Neutrophil (primary cell): ENCODE results near the gene INPP5A.

Source experiments
- H3K27ac ChIP-seq: fragments of 200-600 bp; sonication (generic); 2 replicates; pipeline ENCODE4 v1.5.1; 2016; ENCODE audit warnings: mild to moderate bottlenecking, moderate library complexity
- H3K27me3 ChIP-seq: fragments of 200-600 bp; sonication (generic); 2 replicates; pipeline ENCODE4 v1.6.0; 2016; ENCODE audit warnings: mild to moderate bottlenecking
- H3K36me3 ChIP-seq: fragments of 200-600 bp; sonication (generic); 2 replicates; pipeline ENCODE4 v1.5.1; 2017
- H3K4me1 ChIP-seq, 2 experiments: fragments of 200-600 bp in 1 of 2; sonication (generic) in 1 of 2; 1 replicate in 1 of 2; 2 replicates in 1 of 2; pipeline versions ENCODE4 v1.5.1 to v1.6.1; 2013 to 2016; ENCODE audit warnings: low read depth in 1 of 2, low read length in 1 of 2, mild to moderate bottlenecking in 1 of 2, moderate library complexity in 1 of 2; ENCODE audit not compliant: control insufficient read depth in 1 of 2, insufficient read depth in 1 of 2
- H3K4me3 ChIP-seq, 2 experiments: fragments of 200-600 bp in 1 of 2; sonication (generic) in 1 of 2; 1 replicate in 1 of 2; 2 replicates in 1 of 2; pipeline ENCODE4 v1.5.1; 2013 to 2016; ENCODE audit warnings: low read depth in 1 of 2, low read length in 1 of 2, mild to moderate bottlenecking in 1 of 2, moderate library complexity in 1 of 2
- H3K9me3 ChIP-seq: fragments of 200-600 bp; sonication (generic); 2 replicates; pipeline ENCODE4 v1.5.1; 2016
- CTCF ChIP-seq: fragments of 200-600 bp; sonication (generic); IDR thresholded peaks from 2 replicates; pipeline ENCODE4 v1.5.1; 2016; ENCODE audit warnings: antibody characterized with exemption

The INPP5A gene

GRCh38 chr10:132798876-132799275, 261.3 kb downstream of the INPP5A start:
- peaks cover 24% of the 10 kb centered on the region for H3K27me3 ChIP-seq
- no peaks in the 10 kb centered on the region for H3K36me3 ChIP-seq
- H3K4me1 ChIP-seq = no peaks in the 10 kb centered on the region
- TF ChIP-seq CTCF = no peak
- no peak overlapping the region for H3K27ac ChIP-seq
- H3K9me3 ChIP-seq = no peaks in the 10 kb centered on the region
- H3K4me3 ChIP-seq = no peak overlapping the region

- no peak for TF ChIP-seq CTCF
- Histone ChIP-seq H3K4me3 (no peak overlapping the region), H3K9me3 (no peaks in the 10 kb centered on the region), H3K27ac (no peak overlapping the region), H3K36me3 (no peaks in the 10 kb centered on the region), H3K4me1 (no peaks in the 10 kb centered on the region), H3K27me3 (peaks cover 16% of the 10 kb centered on the region)
Observed at GRCh38 chr10:132799865-132800264, 262.3 kb downstream of the INPP5A start.

- Histone ChIP-seq H3K36me3 (no peaks in the 10 kb centered on the region), H3K4me1 (no peaks in the 10 kb centered on the region), H3K9me3 (no peaks in the 10 kb centered on the region), H3K4me3 (no peak overlapping the region), H3K27ac (no peak overlapping the region), H3K27me3 (peaks cover 11% of the 10 kb centered on the region)
- TF ChIP-seq CTCF = no peak
Observed at GRCh38 chr10:132802048-132802447, 264.5 kb downstream of the INPP5A start.

GRCh38 chr10:132802694-132803320, 265.2 kb downstream of the INPP5A start:
- H3K4me1 ChIP-seq = no peaks in the 10 kb centered on the region
- no peak overlapping the region for H3K4me3 ChIP-seq
- peaks cover 11% of the 10 kb centered on the region for H3K27me3 ChIP-seq
- no peak for TF ChIP-seq CTCF
- H3K27ac ChIP-seq = no peak overlapping the region
- H3K9me3 ChIP-seq = no peaks in the 10 kb centered on the region
- H3K36me3 ChIP-seq = no peaks in the 10 kb centered on the region

GRCh38 chr10:132803416-132804210, 266.0 kb downstream of the INPP5A start:
- Histone ChIP-seq H3K36me3 (no peaks in the 10 kb centered on the region), H3K4me3 (no peak overlapping the region), H3K9me3 (no peaks in the 10 kb centered on the region), H3K27ac (no peak overlapping the region), H3K4me1 (no peaks in the 10 kb centered on the region), H3K27me3 (peaks cover 17% of the 10 kb centered on the region)
- no peak for TF ChIP-seq CTCF
